Measurements from ENCODE around the gene PPFIA2.

GRCh38 chr12:81683881-81684280 lies 75.3 kb downstream of the PPFIA2 start:
- TF ChIP-seq CTCF (IDR thresholded peaks at IDR 0.05) (no peak), ZFX (IDR thresholded peaks at IDR 0.05; ENCODE audit: borderline replicate concordance) (no peak)
